Activated CD8-positive, alpha-beta memory T cell treated with anti-CD3 and anti-CD28 coated beads for 48 hours (primary cell): ENCODE data around the gene BCL2L12.
"Not testable (repeated sequence)": the region's sequence is repeated elsewhere in the genome, so short reads cannot be mapped to it uniquely, and the experiment has no call there.

Experiments used
- DNase-seq, 3 experiments: peaks; one replicate each; pipeline ENCODE4 v3.0.0-alpha.2; 2020; ENCODE audit warnings: low read depth in 2 of 3, low spot score in 2 of 3

The BCL2L12 gene

GRCh38 chr19:49704888-49705642, 39.3 kb downstream of the BCL2L12 start:
- no peak for DNase-seq

GRCh38 chr19:49705919-49706318, 40.2 kb downstream of the BCL2L12 start:
- DNase-seq = no peak

- no peak for DNase-seq
These were observed 44.7 kb downstream of the BCL2L12 start for GRCh38 chr19:49710372-49710951.

- DNase-seq = no peak
These were observed 46.7 kb downstream of the BCL2L12 start for GRCh38 chr19:49712397-49712859.

- DNase-seq = no peak
These were observed 47.6 kb downstream of the BCL2L12 start for GRCh38 chr19:49713236-49713845.

- no peak for DNase-seq
These were observed 50.4 kb downstream of the BCL2L12 start for GRCh38 chr19:49716154-49716553.

- no peak for DNase-seq
These were observed 52.8 kb downstream of the BCL2L12 start for GRCh38 chr19:49718511-49718910.

- no peak for DNase-seq
These were observed 53.3 kb downstream of the BCL2L12 start for GRCh38 chr19:49718991-49719390.

GRCh38 chr19:49719420-49719819, 53.7 kb downstream of the BCL2L12 start:
- DNase-seq = not testable (repeated sequence)
